ENCODE data around the gene CFAP43. TPM values are rescaled to one million over a fixed set of nuclear protein-coding genes. Genes with fewer than 3 reads are reported as not detected.
"Not testable (repeated sequence)": the region's sequence is repeated elsewhere in the genome, so short reads cannot be mapped to it uniquely, and the experiment has no call there.

CFAP43 gene
- polyA plus RNA-seq, 4 donors: 13.8 to 20.5 (median 14.3) TPM

DNA sequence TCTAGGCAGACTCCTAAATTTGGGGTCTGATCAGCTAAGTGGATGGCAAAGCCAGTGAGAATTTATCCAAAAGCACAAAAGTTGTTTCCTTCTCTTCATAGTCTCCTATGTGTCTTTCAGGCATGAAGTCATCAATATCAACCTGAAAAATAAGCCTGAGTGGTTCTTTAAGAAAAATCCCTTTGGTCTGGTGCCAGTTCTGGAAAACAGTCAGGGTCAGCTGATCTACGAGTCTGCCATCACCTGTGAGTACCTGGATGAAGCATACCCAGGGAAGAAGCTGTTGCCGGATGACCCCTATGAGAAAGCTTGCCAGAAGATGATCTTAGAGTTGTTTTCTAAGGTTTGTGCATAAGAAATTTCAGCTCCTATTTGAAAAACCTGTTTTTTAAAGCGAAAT, 27.3 kb upstream of the CFAP43 start:
- no peak for DNase-seq (ENCODE audit: low read depth in 4 of 4, low spot score in 3 of 4)

DNA sequence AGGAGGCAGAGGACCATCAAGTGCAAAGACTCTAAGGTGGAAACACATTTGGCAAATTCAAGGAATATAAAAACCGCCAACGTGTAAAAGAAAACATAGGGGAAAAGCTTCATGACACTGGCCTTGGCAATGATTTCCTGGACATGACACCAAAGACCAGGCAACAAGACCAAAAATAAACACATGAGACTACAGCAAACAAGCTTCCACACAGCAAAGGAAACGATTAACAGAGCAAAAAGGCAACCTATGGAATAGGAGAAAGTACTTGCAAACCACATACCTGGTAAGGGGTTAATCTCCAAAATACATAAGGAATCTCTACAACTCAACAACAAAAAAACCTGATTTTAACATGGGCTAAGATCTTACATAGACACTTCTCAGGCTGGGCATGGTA, 26.0 kb upstream of the CFAP43 start:
- no peak for DNase-seq (ENCODE audit: low read depth in 4 of 4, low spot score in 3 of 4)

DNA sequence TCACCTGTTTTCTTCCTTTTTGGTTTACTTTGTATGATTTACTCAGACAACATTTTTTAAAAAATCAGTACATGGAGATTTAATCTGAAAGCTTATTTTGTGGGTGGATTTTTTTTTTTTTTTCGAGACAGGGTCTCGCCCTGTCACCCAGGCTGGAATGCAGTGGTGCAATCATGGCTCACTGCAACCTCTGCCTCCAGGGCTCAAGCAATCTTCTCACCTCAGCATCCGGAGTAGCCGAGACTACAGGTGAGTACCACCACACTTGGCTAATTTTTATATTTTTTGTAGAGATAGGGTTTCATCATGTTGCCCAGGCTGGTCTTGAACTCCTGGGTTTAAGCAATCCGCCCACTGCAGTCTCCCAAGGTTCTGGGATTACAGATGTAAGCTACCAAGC, 25.1 kb upstream of the CFAP43 start:
- DNase-seq (ENCODE audit: low read depth in 4 of 4, low spot score in 3 of 4): no peak

DNA sequence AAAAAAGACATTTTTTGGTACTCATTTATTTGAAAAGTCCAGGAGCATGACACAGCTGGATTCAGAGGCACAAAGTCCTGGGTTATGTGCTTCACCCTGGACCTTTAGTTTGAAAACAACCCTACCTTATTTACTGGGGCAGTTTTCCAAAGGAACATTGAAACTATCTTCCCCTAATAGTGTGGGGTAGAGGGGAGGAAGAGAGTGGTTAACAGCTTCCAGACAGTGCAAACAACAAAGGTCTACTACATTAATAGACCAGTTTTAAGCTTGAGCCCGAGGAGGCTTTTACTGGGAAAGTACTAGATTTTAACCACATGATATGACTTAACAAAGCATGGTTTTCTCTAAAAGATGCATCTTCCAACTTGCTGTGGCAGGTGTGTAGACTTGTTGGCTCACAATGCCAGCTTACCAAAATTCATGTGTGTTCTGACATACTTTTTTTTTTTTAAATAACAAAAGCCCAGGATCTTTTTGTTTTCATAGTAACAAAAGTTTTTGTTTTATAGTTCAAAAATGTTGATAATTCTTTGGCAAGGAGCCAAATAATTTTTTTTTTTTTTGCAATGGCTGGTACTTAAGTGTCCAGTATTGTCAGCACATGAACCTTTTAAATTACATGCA, 24.3 kb upstream of the CFAP43 start:
- DNase-seq (ENCODE audit: low read depth in 4 of 4, low spot score in 3 of 4): no peak

DNA sequence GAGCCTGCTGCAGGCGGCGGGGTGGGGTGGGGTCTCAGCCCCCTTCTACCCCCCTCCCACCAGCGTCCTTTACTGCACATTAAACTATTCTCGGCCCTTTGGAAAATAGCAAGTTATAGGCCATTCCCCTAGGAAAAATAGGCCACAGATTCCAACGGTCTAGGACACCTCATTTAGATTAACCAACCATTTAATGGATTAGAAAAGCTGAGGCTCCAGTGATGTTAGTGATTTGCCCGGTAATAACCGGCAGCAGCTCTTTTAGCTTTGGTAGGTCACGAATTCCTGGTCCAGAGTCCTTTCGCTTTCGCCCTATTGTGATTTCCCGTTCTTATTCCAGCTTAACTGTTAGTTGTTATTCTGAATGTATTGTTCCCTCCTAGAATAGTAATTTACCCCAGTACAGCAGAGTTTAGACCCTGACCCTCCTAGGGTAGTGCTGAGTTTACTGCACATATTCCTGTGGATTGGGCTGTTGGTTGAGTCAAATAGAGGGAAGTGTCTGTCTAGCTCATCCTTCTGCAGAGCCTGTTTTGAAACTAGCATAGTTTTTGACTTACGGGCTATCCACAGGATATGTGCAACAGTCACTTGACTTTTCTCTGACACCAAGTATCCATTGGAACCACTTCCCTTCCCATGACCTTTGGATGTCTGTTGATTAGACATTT, 23.3 kb upstream of the CFAP43 start:
- no peak for DNase-seq (ENCODE audit: low read depth in 4 of 4, low spot score in 3 of 4)

DNA sequence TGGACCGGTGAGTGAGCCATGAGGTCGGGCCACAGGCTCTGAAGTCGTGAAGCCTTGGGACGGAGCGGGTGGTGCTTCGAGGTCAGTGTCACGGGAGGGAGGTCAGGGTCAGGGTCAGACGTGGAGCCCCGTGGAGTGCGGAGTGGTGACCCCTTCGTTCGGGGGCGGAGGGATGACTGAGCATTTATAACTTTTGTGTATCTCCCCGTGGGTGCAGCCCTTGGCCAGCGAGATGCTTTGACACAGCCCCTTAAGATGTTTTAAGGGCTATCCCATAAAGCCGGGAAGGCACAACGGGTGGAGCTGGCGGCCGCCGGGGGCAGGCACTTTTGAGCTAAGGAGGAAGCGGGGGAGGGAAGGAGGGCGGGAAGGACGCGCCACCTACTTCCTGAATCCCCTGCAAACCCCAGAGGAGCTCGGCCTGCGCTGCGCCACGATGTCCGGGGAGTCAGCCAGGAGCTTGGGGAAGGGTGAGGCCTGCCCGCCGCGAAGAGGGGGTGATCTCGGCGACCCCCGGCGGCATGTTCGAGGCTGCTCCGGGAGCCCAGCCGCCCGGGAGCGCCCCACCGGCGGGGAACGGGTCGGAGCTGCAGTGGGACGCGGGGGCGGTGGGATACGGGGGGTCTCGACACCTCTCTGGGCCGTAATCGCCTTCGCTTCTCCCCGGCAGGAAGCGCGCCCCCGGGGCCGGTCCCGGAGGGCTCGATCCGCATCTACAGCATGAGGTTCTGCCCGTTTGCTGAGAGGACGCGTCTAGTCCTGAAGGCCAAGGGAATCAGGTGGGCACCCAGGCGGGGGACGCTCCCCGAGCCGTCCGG, 22.5 kb upstream of the CFAP43 start, which contains the start of gene GSTO1:
GSTO1 (plus strand) TSS at position 400 of the 818 bp plus-strand sequence; CDS start at position 437, 37 bp downstream.
- no peak for DNase-seq (ENCODE audit: low read depth in 4 of 4, low spot score in 3 of 4)

DNA sequence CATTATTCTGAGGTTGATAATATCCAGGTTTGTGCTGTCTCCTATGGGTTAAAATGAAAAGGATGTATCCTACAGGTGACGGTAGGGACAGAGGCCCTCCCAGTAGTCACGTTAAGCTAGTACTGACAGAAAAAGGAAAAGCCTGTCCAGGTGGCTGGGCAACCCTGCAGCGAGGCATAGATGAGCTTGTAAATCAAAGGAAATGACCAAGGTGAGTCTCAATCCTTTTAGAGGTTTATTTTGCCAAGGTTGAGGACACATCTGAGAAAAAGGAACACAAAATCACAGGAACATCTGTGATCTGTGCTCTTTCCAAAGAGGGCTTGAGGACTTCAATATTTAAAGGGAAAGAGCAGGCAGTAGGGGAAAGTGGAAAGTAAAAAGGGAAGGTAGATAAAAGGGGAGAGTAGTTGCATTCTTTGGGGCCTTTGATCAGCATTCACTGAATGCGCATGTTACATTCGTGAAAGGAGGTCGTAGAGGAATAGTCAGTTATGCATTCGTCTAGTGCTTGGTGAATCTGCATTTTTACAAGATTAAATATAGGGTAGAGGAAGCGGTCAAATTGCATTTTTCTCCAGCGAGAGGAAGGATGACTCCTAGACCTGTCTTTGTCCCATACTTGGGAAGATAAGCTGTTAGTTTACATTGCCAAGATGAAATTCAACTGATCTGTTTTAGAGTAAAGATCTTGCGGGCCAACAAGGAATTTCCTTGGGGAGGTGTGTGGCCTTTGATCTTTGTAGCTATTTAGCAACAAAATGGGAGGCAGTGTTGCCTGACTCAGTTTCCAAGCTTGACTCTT, 21.6 kb upstream of the CFAP43 start:
- no peak for DNase-seq (ENCODE audit: low read depth in 4 of 4, low spot score in 3 of 4)

DNA sequence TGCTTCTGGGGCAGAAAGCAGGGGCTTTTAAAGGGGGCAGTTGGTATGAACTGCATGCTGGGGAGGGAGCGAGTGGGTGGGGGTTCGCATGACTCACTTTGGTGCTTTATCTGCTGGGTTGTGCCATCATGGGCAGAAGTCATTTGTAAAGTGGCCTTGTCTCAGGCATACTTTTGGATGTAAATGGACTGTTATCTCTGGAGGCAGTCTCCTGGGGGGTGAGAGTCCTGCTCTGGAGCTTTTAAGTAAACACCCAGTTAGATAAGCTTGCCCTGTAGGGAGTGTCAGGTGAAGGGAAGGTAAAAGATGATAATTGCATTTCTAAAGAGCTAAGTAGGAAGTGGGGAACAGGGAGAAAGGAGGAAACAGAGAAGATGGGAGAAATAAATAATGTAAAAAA, 20.9 kb upstream of the CFAP43 start:
- DNase-seq (ENCODE audit: low read depth in 4 of 4, low spot score in 3 of 4): no peak

DNA sequence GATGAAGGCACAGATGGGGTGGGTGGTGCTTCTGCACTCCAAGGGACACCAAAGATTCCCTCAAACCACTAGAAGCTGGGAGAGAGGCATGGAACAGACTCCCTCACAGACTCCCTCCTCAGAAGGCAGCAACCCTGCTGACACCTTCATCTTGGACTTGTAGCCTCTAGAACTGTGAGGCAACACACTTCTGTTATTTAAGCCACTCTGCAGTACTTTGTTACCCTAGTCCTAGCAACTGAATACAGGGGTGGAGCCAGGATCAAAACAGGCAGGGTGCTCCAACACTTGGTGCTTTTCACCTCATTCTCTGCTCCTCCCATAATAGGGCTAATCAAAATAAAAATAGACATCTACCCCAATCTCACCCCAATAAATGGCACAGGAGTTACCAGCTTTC, 20.2 kb upstream of the CFAP43 start:
- no peak for DNase-seq (ENCODE audit: low read depth in 4 of 4, low spot score in 3 of 4)

DNA sequence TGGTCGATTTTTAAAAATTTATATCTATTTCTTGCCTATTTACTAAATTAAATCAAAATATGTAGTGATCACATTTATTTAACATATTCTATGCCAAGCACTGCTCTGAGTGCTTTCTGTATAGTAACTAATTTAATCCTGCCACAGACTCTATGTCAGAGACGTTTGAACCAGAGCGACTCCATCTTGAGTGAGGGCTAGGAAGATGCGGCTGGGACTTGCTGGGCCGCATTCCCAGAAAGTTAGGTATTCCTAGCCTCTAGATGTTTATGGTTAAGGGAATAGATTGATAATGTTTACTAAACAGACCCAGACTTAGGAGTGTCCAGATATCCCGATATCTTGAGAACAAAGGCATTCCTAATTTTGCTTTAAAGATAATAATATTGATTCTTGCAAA, 19.3 kb upstream of the CFAP43 start:
- DNase-seq (ENCODE audit: low read depth in 4 of 4, low spot score in 3 of 4): no peak

DNA sequence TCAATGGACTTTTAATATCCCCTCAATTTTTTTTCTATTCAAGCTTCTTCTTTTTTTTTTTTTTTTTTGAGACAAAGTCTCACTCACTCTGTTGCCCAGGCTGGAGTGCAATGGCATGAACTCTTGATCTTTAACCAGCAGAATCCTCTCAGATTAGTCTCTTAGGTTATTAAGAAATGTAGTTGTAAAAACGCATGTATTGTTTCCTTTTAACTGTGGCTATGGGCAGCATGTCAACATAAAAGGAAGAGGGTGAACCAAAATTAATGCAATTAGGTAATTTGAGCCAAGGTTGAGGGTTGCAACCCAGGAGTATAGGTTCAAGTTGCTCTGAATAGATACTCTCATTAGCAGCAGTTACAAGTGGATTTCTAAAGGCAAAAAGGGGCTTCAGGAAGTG, 18.2 kb upstream of the CFAP43 start:
- no peak for DNase-seq (ENCODE audit: low read depth in 4 of 4, low spot score in 3 of 4)

DNA sequence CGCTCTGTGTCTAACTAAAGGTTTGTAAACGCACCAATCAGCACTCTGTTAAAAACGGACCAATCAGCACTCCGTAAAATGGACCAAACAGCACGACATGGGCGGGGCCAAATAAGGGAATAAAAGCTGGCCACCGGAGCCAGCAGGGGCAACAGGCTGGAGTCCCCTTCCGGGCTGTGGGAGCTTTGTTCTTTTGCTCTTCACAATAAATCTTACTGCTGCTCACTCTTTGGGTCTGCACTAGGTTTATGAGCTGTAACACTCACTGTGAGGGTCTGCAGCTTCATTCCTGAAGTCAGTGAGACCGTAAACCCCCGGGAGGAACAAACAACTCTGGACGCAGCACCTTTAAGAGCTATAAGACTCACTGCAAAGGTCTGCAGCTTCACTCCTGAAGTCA, 16.8 kb upstream of the CFAP43 start:
- not testable (repeated sequence) for DNase-seq (ENCODE audit: low read depth in 4 of 4, low spot score in 3 of 4)

DNA sequence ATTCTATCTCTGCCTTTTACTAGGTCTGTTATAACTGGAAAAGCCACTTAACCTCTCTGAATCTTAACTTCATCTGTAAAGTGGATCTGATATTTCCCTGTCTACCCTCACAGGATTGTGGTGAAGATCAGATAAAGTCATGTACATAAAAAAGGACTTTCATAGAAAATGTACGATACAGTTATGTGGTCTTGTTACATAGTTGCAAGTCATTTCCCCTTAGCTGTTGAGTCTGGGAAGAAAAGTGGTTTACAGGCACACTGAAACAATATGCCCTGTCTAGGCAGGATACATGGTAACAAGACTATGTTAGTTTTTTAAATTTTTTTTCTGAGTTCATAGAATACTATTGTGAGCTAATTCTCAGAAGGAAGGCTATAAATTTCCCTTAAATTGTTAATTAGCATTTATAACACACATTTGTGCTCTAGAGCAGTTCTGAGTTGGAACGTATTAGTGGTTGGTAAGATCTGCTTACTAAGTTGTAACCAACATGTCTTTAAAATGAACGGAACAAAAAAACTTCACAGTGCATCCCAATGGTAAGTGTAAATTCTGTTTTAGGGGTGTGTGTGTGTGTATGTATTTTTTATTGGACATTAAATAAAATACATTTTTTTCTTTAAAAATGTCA, 15.5 kb upstream of the CFAP43 start:
- no peak for DNase-seq (ENCODE audit: low read depth in 4 of 4, low spot score in 3 of 4)

DNA sequence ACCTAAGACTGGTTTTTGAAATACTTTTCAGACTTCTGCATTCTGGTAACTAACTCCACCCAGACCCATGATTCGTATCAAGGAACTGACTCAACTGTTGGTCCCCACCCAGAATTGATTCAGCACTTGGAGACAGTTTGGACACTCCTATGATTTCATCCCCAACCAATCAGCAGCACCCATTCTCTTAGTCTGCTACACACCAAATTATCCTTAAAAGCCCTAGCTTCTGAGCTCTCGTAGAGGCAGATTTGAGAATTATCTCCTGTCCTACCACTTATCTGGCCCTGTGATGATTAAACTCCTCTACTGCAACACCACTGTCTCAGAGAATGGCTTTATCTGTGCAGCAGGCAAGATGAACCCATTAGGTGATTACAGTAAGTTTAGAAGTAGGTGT, 14.8 kb upstream of the CFAP43 start:
- no peak for DNase-seq (ENCODE audit: low read depth in 4 of 4, low spot score in 3 of 4)

DNA sequence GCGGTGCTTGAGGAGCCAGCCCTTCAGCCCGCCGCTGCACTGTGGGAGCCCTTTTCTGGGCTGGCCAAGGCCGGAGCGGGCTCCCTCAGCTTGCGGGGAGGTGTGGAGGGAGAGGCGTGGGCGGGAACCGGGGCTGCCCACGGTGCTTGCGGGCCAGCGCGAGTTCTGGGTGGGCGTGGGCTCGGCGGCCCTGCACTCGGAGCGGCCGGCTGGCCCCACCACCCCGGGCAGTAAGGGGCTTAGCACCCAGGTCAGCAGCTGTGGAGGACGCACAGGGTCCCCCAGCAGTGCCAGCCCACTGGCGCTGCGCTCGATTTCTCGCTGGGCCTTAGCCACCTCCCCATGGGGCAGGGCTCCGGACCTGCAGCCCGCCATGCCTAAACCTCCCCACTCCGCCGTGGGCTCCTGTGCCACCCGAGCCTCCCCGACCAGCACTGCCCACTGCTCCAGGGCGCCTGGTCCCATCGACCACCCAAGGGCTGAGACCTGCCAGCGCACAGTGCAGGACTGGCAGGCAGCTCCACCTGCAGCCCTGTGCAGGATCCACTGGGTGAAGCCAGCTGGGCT, 13.0 kb upstream of the CFAP43 start:
- DNase-seq (ENCODE audit: low read depth in 4 of 4, low spot score in 3 of 4): no peak

DNA sequence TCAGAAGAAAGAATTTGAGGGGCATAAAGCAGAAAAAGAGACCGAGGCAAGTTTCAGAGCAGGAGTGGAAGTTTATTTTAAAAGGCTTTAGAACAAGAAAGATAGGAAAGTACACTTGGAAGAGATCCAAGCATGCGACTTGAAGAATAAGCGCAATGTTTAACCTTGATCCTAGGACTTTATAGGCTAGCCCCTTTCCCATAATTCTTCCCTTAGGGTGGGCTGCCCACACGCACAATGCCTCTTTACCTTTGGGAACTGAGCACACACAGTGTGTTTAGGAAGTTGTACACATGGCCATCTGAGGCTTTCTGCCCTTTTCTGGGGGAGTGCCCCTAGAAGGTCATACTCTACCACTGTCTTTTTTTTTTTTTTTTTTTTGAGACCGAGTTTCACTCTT, 11.3 kb upstream of the CFAP43 start:
- no peak for DNase-seq (ENCODE audit: low read depth in 4 of 4, low spot score in 3 of 4)

DNA sequence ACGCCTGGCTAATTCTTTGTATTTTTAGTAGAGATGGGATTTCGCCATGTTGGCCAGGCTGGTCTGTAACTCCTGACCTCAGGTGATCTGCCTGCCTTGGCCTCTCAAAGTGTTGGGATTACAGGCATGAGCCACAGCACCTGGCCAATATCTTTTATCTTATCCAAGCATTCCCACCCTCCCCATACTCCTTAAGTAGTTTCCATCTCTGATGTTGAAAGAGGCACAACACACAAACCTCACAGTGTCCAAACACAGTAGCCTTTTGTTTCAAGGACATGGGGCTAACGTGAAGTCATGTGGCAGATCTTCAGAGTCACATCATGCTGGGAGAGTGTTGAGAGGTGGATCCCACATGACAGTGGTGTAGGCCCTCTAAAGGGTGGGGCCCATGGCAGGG, 10.8 kb upstream of the CFAP43 start:
- not testable (repeated sequence) for DNase-seq (ENCODE audit: low read depth in 4 of 4, low spot score in 3 of 4)

DNA sequence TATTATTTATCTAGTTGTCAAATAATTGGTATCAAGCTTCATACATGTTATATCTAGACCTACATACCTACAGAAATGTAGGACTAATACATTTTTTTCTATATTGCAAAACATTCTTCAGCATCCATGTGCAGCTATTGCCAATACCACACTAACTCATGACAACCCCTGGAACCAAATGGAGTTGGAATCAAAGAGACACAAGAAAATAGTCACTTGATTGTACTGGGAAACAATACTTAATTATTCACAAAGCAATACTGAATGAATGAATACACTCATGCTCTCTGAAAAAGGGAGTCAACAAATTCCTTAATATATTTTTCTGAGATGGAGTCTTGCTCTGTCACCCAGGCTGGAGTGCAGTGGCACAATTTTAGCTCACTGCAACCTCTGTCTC, 10.4 kb upstream of the CFAP43 start:
- no peak for DNase-seq (ENCODE audit: low read depth in 4 of 4, low spot score in 3 of 4)

DNA sequence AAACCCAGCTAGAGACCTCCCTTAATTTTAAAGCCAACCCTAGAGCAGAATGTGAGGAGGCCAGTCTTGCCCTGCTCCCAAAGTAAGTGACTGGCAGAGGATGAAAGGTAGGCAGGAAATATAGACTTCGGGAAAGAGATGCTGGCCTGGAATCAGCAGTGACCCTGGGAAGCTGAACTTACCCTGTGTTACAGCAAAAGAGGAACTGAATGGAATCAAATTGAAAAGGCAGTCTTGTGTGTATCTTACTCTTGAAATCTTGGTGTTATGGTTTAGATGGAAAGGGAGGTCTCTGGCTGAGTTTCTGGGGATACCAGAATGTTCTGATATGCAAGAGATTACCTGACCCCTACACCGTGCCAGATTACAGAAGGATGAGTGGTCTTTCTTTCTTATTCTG, 7.9 kb upstream of the CFAP43 start:
- DNase-seq (ENCODE audit: low read depth in 4 of 4, low spot score in 3 of 4): no peak

DNA sequence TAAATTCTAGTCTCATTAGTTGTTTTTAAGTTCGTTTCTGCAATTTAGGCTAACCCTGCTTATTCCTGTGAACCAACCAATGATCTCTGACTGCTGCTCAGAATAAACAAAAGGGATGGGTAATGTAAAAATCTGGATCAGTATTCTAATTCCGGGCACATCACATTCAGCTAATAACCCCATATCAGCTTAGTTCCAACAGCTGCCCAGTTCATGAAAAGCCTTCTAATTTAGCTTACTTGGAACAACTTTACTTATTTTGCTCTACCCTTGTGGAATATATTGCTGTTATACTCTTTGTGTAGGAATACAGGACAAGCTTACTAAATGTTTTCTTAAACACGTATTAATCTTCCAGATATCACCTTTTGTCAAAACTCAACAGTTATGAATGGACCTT, 3.6 kb upstream of the CFAP43 start:
- no peak for DNase-seq (ENCODE audit: low read depth in 4 of 4, low spot score in 3 of 4)
